GM18499 (cell line): ENCODE results near the gene FXYD5.
"Not testable (repeated sequence)": the region's sequence is repeated elsewhere in the genome, so short reads cannot be mapped to it uniquely, and the experiment has no call there.

ENCODE experiments used
- ATAC-seq: cut with Tn5 transposase; IDR thresholded peaks from one replicate; pipeline ENCODE4 v1.9.1; 2021; ENCODE audit warnings: moderate number of reproducible peaks; ENCODE audit not compliant: insufficient read depth, unreplicated experiment

Gene FXYD5

DNA sequence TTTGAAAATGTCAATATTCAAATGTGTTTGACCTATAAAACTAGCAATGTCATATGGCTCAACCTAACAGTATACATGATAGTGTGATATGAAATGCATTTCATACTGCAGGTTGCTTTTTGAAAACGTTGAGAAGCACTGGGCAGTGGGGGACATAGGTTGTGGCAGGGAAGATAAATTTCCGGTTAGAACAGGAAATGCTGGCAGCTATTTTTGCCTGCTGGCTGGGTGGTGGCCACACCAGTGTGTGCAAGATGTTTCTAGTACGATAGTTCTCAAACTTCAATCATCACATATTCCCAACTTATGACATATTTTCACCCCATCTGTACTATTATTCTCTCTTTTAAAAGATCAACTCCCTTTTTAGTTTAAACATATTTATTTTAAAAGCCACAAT, 17.2 kb downstream of the FXYD5 start:
- no peak for ATAC-seq

DNA sequence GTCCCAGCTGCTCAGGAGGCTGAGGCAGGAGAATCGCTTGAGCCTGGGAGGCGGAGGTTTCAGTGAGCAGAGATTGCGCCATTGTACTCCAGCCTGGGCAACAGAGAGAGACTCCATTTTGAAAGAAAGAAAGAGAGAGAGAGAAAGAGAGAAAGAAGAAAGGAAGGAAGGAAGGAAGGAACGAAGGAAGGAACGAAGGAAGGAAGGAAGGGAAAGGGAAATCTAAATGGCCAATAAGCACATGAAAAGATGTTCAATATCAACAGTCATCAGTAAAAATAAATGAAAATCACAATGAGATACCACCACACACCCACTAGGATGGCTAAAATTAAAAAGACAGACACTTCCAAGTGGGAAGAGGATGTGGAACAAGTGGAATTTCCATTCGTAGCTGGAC, 19.7 kb downstream of the FXYD5 start:
- ATAC-seq = no peak

DNA sequence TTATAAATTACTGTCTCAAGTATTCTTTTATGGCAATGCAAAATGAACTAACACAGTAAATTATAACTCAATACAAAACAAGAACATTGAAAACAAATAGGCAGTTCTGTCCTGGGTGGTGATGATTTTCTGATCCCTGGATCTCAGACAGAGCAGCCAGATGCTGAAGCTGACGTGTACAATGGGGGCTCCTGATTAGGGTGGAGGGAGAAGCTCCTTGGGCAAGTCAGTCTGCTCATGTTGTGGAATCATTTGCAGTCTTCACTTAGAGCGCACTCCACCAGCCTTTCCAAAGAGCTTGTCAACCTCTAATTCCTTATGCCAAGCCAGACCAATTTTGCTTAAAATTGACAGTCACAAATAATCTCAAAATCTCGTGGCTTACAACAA, 21.6 kb downstream of the FXYD5 start:
- no peak for ATAC-seq

DNA sequence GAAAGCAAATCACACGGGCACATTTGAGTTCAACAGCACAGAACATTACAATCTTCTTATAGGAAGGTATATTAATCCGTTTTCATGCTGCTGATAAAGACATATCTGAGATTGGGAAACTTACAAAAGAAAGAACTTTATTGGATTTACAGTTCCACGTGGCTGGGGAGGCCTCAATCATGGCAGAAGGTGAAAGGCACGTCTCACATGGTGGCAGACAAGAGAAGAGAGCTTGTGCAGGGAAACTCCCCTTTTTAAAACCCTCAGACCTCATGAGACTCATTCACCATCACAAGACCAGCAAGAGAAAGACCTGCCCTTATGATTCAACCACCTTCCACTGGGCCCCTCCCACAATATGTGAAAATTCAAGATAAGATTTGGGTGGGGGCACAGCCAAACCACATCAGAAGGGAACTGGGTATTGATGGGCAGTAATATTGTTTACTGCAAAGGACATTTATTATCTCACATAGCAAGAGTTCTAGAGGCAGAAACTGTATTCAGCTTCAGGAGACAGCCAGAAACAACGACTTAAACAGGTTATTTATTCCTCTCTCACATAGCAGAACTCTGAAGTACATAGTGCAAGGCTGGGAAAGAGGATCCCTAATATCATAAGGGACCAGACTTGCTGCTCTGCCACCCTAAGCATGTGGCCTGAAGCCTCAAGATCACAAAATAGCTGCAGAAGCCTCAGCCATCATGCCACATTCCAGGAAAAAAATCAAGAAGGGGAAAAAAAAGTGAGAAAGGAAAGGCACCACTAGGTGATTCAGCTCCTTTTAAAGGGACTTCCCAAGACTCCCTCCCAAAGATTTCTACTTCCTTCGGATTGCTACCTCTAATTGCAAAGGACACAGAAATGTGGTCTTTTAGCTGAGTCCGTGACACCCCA, 23.1 kb downstream of the FXYD5 start:
- no peak for ATAC-seq

DNA sequence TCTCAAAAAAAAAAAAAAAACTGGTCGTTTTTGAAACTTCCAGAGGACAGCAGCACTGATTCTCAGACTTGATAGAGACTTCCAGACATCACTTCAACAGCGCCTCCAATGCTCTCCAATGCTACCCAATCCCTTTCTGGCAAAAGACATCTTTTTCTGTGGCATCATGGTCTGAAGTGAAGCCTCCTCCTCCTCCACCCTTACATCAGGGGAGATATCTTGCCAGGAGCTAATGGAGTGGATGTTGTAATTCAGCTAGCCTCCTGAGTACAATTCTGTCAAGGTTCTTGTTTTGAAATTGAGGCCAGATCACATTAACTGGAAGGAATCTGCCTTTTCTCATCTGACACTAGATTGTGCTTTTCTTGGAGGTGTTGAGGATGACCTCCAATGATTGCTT, 24.2 kb downstream of the FXYD5 start:
- no peak for ATAC-seq

DNA sequence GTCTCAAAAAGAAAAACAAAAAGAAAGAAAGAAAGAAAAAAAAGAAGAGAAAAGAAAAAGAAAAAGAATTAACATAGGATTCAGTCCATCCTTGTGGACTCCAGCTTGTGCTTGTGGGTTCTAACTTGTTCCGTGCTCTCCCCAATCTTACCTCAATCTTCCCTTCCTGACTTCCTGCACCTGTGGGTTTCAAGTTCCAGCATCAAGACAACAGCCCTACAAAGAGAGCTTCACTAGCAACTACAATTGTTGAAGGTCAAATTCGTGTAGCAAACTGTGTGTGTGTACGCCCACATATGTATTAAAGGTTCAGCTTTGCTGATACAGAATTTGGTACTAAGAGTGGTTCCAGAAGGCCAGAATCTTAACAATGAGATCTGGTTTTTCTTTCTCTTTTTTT, 25.3 kb downstream of the FXYD5 start:
- ATAC-seq = no peak

DNA sequence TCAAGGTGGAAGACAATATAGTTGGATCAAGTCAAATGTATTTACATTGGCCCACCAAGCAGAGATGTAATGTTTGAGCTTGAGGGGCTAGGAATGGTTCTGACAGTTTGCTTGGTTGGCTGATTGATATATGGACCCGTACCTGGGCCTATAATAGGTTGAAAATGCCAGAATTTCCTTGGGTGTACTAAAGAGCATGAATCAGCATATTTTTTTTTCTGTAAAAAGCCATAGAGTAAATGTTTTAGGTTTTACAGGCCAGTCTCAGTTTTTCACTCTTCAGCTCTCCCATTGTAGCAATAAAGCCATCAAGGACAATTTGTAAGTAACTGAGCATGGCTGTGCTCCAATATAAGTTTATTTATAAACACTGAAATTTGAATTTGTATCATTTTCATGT, 26.9 kb downstream of the FXYD5 start:
- no peak for ATAC-seq

DNA sequence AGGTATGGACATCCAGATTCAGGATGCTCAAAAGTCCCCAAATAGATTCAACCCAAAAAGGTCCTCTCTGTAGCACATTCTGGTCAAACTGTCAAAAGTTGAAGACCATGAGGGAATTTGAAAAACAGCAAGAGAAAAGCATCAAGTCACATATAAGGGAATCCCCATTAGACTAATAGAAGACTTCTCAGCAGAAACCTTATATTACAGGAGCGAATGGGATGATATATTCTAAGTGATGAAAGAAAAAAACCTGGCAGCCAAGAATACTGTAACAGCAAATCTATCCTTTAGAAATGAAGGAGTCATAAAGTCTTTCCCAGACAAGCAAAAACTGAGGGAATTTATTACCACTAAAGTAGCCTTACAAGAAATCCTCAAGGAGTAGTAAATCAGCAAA, 29.7 kb downstream of the FXYD5 start:
- no peak for ATAC-seq

DNA sequence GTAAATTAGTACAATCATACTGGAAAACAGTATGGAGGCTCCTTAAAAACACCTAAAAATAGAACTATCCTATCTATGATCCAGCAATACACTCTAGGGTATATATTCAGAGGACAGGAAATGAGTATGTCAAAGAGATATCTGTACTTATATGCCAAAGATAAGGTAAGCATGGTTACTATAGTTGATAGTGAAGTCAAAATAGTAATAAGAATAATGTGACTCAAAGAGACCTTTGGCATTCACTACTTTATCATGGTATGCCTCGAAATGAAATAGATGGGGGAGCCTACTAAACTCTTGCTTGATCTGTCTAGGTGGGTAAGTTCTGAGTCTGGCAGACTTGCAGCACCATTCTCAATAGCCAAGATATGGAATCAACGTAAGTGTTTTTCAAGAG, 30.3 kb downstream of the FXYD5 start:
- ATAC-seq = no peak

DNA sequence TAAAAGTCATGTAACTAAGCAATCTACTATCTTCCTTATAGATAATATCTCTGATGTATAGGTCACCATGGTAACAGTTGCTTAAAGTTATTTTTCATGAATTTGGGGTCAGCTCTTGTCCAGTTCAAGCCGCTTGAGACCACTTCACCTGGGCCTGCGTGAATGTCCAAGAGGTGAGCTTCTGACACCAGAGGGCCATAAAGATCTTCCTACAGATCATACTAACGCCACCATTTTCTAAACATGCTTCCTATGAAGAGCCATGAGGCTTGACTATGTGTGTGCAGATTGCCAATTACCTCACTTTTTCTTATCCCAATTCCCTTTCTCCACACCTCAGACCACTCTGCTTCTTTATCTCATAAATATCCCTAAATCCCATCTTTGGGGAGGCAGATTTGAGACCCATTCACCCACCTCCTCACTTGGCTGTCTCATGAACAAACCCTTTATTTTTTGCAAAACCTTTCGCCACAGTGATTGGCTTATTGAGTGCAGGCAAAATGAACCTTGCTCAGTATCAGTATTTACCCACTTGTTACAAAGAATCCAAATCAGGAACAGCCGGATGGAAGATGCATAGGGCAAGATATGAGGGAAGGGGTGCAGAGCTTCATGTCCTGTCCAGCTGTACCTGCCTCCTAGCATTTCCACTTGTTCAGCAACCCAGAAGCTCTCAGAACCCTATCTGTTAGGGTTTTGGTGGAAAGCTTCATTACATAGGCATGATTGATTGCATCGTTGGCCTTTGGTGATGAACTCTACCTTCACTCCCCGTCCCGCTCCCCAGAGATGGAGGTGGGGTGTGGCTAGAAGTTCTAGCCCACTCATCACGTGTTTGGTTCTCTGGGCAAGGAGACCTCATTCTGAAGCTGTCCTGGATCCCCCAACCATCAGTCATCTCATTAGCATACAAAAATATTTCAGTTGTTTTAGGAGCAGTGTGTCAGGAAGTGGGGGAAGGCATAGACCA, 39.8 kb downstream of the FXYD5 start:
- ATAC-seq = no peak

DNA sequence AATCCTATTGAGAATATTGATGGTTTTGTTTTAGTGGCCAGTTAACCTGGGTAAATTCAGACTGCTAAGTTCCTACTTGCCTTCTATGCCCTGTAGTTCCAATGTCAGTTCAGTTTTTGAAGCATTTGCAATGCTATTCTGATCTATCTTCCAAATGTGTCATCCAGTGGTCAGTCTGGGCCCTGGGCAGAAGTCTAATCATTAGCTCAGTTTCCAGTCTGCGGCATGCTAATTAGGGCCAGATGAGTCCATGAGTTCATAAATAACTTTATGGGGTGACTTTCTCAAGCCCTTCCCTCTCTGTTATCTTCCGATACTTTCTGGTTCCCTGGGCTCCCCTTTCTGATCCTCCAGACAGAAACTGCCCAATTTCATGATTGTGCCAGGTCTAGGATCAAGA, 41.3 kb downstream of the FXYD5 start:
- ATAC-seq = no peak

DNA sequence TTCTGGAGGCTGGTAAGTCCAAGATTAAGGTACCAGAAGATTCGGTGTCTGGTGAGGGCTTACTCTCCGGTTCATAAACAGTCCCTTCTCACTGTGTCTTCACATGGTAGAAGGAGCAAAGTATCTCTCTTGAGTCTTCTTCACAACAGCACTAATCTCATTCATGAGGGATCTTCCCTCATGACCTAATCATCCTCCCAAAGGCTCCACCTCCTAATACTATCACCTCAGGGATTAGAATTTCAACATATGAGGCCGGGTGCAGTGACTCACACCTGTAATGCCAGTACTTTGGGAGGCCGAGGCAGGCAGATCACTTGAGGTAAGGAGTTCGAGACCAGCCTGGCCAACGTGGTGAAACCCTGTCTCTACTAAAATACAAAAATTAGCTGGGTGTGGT, 42.3 kb downstream of the FXYD5 start:
- not testable (repeated sequence) for ATAC-seq

DNA sequence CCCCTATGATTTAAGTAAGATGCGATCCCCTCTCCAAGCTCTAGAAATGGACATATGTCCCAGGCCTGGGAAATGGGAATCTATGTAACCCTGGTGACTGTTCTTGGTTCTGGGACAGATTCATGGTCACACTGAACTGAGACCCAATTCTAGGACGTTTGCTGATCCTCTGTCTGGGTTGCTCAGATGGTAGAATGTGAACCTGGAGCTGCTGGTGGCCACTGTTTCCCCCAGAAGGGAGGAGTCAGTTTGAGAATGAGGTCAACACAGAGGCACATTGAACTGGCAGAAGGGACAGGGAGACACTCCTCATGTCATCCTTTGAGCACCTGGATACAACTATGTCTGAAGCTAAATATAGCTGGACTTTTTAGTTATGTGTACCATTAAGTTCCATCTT, 44.9 kb downstream of the FXYD5 start:
- no peak for ATAC-seq

DNA sequence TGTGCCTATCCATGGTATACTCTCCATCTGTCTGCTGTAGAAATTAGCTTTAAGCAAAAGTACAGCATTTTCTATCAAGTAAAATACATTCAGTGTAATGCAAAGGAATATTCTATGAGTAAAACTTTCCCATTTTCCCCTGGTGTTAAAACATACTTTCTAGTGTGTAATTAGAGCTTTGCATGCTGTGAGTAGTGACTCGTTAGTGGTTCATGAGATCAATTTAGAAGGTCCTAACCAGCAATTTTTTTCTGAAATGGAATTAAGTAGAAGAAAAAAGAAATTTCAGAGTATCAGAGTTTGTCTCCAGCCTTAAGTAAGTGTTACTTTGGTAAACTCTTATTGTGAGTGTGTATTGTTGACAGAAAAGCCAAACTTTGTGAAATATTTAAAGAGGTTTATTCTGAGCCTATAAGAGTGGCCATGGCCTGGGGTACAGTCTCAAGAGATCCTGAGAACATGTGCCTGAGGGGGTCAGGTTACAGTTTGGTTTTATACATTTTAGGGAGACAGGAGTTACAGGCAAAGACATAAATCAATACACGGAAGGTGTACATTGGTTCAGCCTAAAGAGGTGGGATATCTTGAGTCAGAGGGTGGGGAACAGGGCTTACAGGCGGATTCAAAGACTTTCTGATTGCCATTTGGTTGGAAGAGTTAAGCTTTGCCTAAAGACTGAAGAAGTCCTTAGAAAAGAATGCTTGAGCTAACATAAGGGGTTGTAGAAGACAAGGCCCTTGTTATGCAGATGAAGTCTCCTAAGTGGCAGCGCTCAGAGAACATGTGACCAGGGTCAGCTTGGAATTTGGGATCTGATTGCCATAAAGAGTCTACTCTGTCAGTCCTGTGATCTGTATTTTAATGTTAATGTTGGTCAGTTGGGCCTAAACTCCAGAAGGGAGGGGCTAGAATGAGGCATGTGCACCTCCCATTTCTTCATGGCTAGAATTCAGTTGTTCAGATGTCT, 48.5 kb downstream of the FXYD5 start:
- no peak for ATAC-seq

DNA sequence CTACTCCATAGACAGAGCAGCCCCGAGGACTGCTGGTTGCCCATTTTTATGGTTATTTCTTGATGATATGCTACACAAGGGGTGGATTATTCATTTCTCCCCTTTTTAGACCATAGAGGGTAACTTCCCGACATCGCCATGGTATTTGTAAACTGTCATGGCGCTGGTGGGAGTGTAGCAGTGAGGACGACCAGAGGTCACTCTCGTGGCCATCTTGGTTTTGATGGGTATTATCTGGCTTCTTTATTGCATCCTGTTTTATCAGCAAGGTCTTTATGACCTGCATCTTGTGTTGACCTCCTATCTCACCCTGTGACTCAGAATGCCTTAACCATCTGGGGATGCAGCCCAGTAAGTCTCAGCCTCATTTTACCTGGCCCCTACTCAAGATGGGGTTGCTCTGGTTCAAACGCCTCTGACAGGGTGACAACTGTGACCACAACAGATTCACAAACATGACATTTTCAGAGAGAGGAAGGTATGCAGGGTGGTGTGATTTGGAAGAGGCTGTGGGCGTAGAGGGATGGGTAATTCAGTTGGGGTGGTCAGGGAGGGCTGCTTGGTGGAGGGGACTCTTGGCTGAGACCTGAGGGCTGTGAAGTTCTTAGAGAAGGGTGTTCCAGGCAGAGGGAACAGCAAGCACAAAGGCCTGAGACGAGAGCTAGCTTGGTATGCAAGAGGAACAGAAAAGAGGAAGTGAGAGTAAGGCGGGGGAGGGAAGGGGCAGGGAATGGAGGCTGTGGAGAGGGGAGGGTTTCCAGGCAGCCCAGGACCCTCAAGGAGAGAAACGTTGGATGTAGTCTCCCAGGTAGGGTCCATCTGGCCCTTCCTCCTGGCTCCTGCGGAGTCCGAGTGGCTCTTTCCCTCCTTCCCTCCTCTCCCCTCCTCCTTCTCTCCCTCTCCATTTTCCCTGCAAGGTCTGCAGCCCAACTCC, 50.5 kb downstream of the FXYD5 start:
- no peak for ATAC-seq

DNA sequence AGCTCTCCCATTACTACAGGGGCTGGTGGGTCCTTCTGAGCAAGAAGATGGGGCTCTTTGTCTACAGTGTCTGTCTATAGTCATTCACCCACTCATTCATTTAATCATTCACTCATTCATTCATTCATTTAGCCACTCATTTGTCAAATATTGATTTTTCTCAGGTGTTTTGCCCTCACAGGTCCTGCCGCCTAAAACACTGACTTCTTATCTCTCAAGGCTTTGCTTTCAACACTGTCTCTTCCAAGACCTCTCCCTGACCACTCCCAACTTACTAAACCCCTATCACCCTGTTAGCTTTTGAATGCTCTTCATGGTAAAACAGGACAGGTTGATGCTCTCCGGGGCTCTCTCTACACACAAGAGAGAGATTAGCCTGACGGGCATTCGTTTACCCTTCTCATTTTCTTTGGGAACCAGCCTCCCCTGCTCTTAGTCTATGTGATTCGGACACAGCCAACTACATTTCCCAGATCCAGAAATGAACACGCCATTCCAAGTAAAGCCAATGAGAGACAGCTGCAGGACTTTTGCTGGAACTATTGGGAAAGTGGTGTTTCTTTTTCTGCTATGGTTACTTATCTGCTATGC, 51.3 kb downstream of the FXYD5 start:
- no peak for ATAC-seq

DNA sequence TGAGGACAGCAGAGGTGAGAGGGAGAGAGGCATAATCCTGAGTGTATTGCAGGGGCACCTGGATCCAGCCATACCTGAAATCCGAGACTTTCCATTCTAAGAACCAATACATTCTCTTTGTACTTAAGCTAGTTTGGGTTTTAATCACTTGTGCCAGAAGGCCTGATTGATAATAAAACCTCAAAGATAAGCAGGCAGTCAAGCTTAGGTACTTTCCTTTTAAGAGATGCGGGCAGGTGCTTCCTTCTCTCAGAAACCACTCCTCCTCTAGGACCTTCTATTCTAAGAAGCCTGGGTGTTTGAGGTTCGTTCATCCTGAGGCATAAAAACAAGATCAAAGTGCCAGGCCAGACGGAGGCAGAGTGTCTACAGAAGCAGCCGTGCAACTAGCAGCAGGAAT, 51.8 kb downstream of the FXYD5 start:
- ATAC-seq = no peak

DNA sequence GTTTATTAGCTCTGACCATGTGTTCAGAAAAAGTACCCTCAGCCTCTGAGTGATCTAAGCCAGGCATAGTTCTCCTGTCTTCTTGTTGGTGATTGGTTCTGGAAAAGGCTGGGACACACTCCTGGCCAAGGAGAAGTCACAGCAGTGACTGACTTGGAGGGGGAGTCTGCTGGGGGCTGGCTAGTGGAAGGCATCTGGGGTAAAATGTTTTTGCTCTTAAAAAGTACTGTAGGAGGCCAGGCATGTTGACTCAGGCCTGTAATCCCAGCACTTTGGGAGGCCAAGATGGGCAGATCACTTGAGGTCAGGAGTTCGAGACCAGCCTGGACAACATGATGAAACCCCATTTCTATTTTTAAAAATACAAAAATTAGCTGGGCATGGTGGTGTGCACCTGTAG, 52.3 kb downstream of the FXYD5 start:
- no peak for ATAC-seq

DNA sequence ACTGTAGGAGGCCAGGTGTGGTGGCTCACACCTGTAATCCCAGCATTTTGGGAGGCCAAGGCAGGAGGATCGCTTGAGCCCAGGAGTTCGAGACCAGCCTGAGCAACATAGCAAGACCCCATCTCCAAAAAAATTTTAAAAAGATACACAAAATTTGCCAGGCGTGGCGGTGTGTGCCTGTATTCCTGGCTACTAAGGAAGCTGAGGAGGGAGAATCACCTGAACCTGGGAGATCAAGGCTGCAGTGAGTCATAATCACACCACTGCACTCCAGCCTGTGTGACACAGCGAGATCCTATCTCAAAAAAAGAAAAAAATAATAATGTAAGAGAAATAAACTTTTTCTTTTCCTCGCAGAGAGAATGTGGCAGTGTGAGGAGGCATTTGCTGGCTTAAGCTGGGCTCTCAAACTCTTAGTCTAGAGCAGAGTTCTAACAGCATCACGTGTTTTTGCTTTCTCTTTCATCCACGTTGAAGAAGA, 52.9 kb downstream of the FXYD5 start:
- ATAC-seq = no peak
